Endodermal cell (in vitro differentiated cells): ENCODE results near the gene DOCK7. TPM values are rescaled to one million over a fixed set of nuclear protein-coding genes. Genes with fewer than 3 reads are reported as not detected.

Experiments
- DNase-seq: peaks from one replicate; pipeline ENCODE4 v3.0.0-alpha.2; 2017
- H3K27ac ChIP-seq: 2 replicates; pipeline ENCODE4 v1.5.1; 2013; ENCODE audit warnings: mild to moderate bottlenecking, low read depth, low read length, moderate library complexity
- H3K27me3 ChIP-seq: 2 replicates; pipeline ENCODE4 v1.6.1; 2013; ENCODE audit warnings: mild to moderate bottlenecking, low read length, moderate library complexity; ENCODE audit not compliant: insufficient read depth, control insufficient read depth, poor library complexity, severe bottlenecking
- H3K36me3 ChIP-seq: 2 replicates; pipeline ENCODE4 v1.7.0; 2013; ENCODE audit warnings: mild to moderate bottlenecking, low read length, moderate library complexity; ENCODE audit not compliant: control insufficient read depth, insufficient read depth
- H3K4me1 ChIP-seq: one replicate; pipeline ENCODE4 v1.7.0; 2013; ENCODE audit warnings: low read length; ENCODE audit not compliant: control insufficient read depth, insufficient read depth
- H3K4me3 ChIP-seq: 2 replicates; pipeline ENCODE4 v1.5.1; 2013; ENCODE audit warnings: mild to moderate bottlenecking, low read length, moderate library complexity
- H3K9ac ChIP-seq: 2 replicates; pipeline ENCODE4 v1.6.1; 2013; ENCODE audit warnings: mild to moderate bottlenecking, low read length, moderate library complexity; ENCODE audit not compliant: poor library complexity, severe bottlenecking; ENCODE audit errors: extremely low read depth
- H3K9me3 ChIP-seq: 2 replicates; pipeline ENCODE4 v1.6.1; 2013; ENCODE audit warnings: mild to moderate bottlenecking, low read length, moderate library complexity; ENCODE audit not compliant: control insufficient read depth
- H3K27ac Mint-ChIP-seq: 2 replicates; pipeline ENCODE4 v1.8.0; 2020; ENCODE audit warnings: mixed read lengths
- H3K27me3 Mint-ChIP-seq: 2 replicates; pipeline ENCODE4 v1.8.0; 2021; ENCODE audit warnings: mild to moderate bottlenecking, mixed read lengths; ENCODE audit not compliant: insufficient read depth
- H3K36me3 Mint-ChIP-seq: 2 replicates; pipeline ENCODE4 v1.8.0; 2020; ENCODE audit warnings: low read depth, mixed read lengths
- H3K4me1 Mint-ChIP-seq: 2 replicates; pipeline ENCODE4 v1.8.0; 2020; ENCODE audit warnings: mixed read lengths
- H3K4me3 Mint-ChIP-seq: 2 replicates; pipeline ENCODE4 v1.8.0; 2020; ENCODE audit warnings: mild to moderate bottlenecking, moderate library complexity, mixed read lengths
- H3K9me3 Mint-ChIP-seq: 2 replicates; pipeline ENCODE4 v1.8.0; 2020; ENCODE audit warnings: mild to moderate bottlenecking, mixed read lengths
- CTCF ChIP-seq: fragments of 200-600 bp; sonication (generic); conservative IDR thresholded peaks from 2 replicates; pipeline ENCODE4 v1.5.0; 2021; ENCODE audit warnings: antibody characterized with exemption, mild to moderate bottlenecking
- WGBS, 2 experiments: methylation state at CpG; one replicate each; pipeline versions ENCODE4 v1.1.5 to v1.1.7; 2013; ENCODE audit warnings: missing lambda C conversion rate in 2 of 2, mixed read lengths in 1 of 2; ENCODE audit not compliant: insufficient coverage in 1 of 2, insufficient read length in 1 of 2; 5-methylcytosine and 5-hydroxymethylcytosine counted together
- total RNA-seq, 2 donors: library from RNA; stranded (reverse); fragmentation: NEBNext Ultra II Directional in 1 of 2; extraction: Animal tissue kit (Norgen Biotek cat#: 25700) in 1 of 2; gene quantifications; 2 replicates in 1 of 2; 3 replicates in 1 of 2; pipeline ENCODE4 v1.2.1, GENCODE V29; 2021

DOCK7 gene
- total RNA-seq, 2 donors from 2014 or later, result 66.8 to 72.8 TPM

DNA sequence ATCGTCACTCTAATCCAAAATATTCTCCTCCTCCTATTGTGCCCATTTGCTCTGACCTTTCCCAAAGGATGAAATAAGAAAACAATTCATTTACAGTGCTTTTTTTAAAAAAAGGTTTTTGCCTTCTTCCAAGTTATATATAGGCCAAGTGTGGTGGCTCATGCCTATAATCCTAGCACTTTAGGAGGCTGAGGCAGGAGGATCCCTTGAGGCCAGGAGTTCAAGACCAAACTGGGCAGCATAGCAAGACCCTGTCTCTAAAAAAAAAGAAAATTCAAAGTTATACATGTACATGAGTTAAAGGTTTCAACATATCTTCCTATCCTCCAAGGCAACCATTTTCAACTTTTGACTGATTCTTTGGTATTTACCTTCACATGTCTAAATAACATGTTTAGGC lies 261.4 kb downstream of the DOCK7 start:
- H3K27me3 Mint-ChIP-seq, result peaks cover 8% of the 10 kb centered on the region
- Histone ChIP-seq H3K4me1 (no peaks in the 10 kb centered on the region), H3K9ac (no peak overlapping the region), H3K9me3 (no peaks in the 10 kb centered on the region), H3K36me3 (no peaks in the 10 kb centered on the region), H3K27ac (no peak overlapping the region), H3K4me3 (no peak overlapping the region), H3K27me3 (no peaks in the 10 kb centered on the region)
- H3K9me3 Mint-ChIP-seq, result no peaks in the 10 kb centered on the region
- no peak for TF ChIP-seq CTCF
- no peaks in the 10 kb centered on the region for H3K4me1 Mint-ChIP-seq
- H3K36me3 Mint-ChIP-seq, result no peaks in the 10 kb centered on the region
- no peak for DNase-seq
- 89 to 91% methylated on average over 1 of the region's 1 CpG for WGBS, 2 experiments
- no peak overlapping the region for H3K4me3 Mint-ChIP-seq
- no peak overlapping the region for H3K27ac Mint-ChIP-seq

DNA sequence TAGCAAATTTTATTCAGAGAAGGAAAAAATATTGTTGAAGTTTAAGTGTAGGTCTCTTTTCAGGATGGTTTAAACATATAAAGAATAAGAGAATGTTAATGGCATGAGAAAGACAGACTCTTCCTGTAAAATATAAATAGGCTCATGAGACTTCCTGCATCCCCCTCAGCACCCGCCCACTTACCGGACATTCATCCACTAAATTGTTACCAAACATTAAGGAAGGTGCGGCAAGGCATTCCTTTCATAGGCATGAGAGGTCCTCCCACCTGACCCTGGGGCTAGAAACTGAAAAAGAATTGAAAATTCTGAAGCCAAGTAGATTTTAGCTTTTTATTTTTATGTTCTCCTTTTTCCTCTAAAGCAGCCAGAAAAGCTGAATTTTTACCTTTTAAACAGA lies 261.9 kb downstream of the DOCK7 start:
- H3K4me3 Mint-ChIP-seq, result no peak overlapping the region

GRCh38 chr1:62425041-62425440 lies 263.1 kb downstream of the DOCK7 start:
- no peak overlapping the region for H3K4me3 ChIP-seq
- no peak for TF ChIP-seq CTCF
- H3K27ac ChIP-seq, result no peak overlapping the region
- H3K27me3 ChIP-seq, result no peaks in the 10 kb centered on the region
- no peaks in the 10 kb centered on the region for H3K4me1 ChIP-seq
- Mint-ChIP-seq H3K27me3 (no peaks in the 10 kb centered on the region), H3K4me3 (no peak overlapping the region), H3K4me1 (no peaks in the 10 kb centered on the region), H3K9me3 (no peaks in the 10 kb centered on the region), H3K36me3 (no peaks in the 10 kb centered on the region), H3K27ac (no peak overlapping the region)
- DNase-seq, result no peak
- no peak overlapping the region for H3K9ac ChIP-seq
- WGBS, 2 experiments, result 87 to 91% methylated on average over 3 to 5 of the region's 5 CpGs
- no peaks in the 10 kb centered on the region for H3K9me3 ChIP-seq
- H3K36me3 ChIP-seq, result no peaks in the 10 kb centered on the region

More for the DNA sequence above, 261.9 kb downstream of the DOCK7 start:
- Mint-ChIP-seq H3K4me1 (no peaks in the 10 kb centered on the region), H3K9me3 (no peaks in the 10 kb centered on the region), H3K36me3 (no peaks in the 10 kb centered on the region), H3K27ac (no peak overlapping the region), H3K27me3 (peaks cover 4% of the 10 kb centered on the region)
- 89% methylated on average over 3 of the region's 3 CpGs; no CpG with 5 or more reads in 1 of the 2 experiments for WGBS, 2 experiments
- no peaks in the 10 kb centered on the region for H3K27me3 ChIP-seq
- TF ChIP-seq CTCF, result no peak
- no peak overlapping the region for H3K27ac ChIP-seq
- no peak for DNase-seq
- H3K4me3 ChIP-seq, result no peak overlapping the region
- no peaks in the 10 kb centered on the region for H3K4me1 ChIP-seq
- no peaks in the 10 kb centered on the region for H3K36me3 ChIP-seq
- no peaks in the 10 kb centered on the region for H3K9me3 ChIP-seq
- no peak overlapping the region for H3K9ac ChIP-seq
